Endodermal cell (in vitro differentiated cells): ENCODE measurements around the gene NFKB1. TPM values are rescaled to one million over a fixed set of nuclear protein-coding genes. Genes with fewer than 3 reads are reported as not detected.

Experiments used
- DNase-seq: peaks from one replicate; pipeline ENCODE4 v3.0.0-alpha.2; 2017
- H3K27ac ChIP-seq: 2 replicates; pipeline ENCODE4 v1.5.1; 2013; ENCODE audit warnings: mild to moderate bottlenecking, low read depth, low read length, moderate library complexity
- H3K27me3 ChIP-seq: 2 replicates; pipeline ENCODE4 v1.6.1; 2013; ENCODE audit warnings: mild to moderate bottlenecking, low read length, moderate library complexity; ENCODE audit not compliant: insufficient read depth, control insufficient read depth, poor library complexity, severe bottlenecking
- H3K36me3 ChIP-seq: 2 replicates; pipeline ENCODE4 v1.7.0; 2013; ENCODE audit warnings: mild to moderate bottlenecking, low read length, moderate library complexity; ENCODE audit not compliant: control insufficient read depth, insufficient read depth
- H3K4me1 ChIP-seq: one replicate; pipeline ENCODE4 v1.7.0; 2013; ENCODE audit warnings: low read length; ENCODE audit not compliant: control insufficient read depth, insufficient read depth
- H3K4me3 ChIP-seq: 2 replicates; pipeline ENCODE4 v1.5.1; 2013; ENCODE audit warnings: mild to moderate bottlenecking, low read length, moderate library complexity
- H3K9ac ChIP-seq: 2 replicates; pipeline ENCODE4 v1.6.1; 2013; ENCODE audit warnings: mild to moderate bottlenecking, low read length, moderate library complexity; ENCODE audit not compliant: poor library complexity, severe bottlenecking; ENCODE audit errors: extremely low read depth
- H3K9me3 ChIP-seq: 2 replicates; pipeline ENCODE4 v1.6.1; 2013; ENCODE audit warnings: mild to moderate bottlenecking, low read length, moderate library complexity; ENCODE audit not compliant: control insufficient read depth
- H3K27ac Mint-ChIP-seq: 2 replicates; pipeline ENCODE4 v1.8.0; 2020; ENCODE audit warnings: mixed read lengths
- H3K27me3 Mint-ChIP-seq: 2 replicates; pipeline ENCODE4 v1.8.0; 2021; ENCODE audit warnings: mild to moderate bottlenecking, mixed read lengths; ENCODE audit not compliant: insufficient read depth
- H3K36me3 Mint-ChIP-seq: 2 replicates; pipeline ENCODE4 v1.8.0; 2020; ENCODE audit warnings: low read depth, mixed read lengths
- H3K4me1 Mint-ChIP-seq: 2 replicates; pipeline ENCODE4 v1.8.0; 2020; ENCODE audit warnings: mixed read lengths
- H3K4me3 Mint-ChIP-seq: 2 replicates; pipeline ENCODE4 v1.8.0; 2020; ENCODE audit warnings: mild to moderate bottlenecking, moderate library complexity, mixed read lengths
- H3K9me3 Mint-ChIP-seq: 2 replicates; pipeline ENCODE4 v1.8.0; 2020; ENCODE audit warnings: mild to moderate bottlenecking, mixed read lengths
- CTCF ChIP-seq: fragments of 200-600 bp; sonication (generic); conservative IDR thresholded peaks from 2 replicates; pipeline ENCODE4 v1.5.0; 2021; ENCODE audit warnings: antibody characterized with exemption, mild to moderate bottlenecking
- WGBS, 2 experiments: methylation state at CpG; one replicate each; pipeline versions ENCODE4 v1.1.5 to v1.1.7; 2013; ENCODE audit warnings: missing lambda C conversion rate in 2 of 2, mixed read lengths in 1 of 2; ENCODE audit not compliant: insufficient coverage in 1 of 2, insufficient read length in 1 of 2; 5-methylcytosine and 5-hydroxymethylcytosine counted together
- total RNA-seq, 2 donors: library from RNA; stranded (reverse); fragmentation: NEBNext Ultra II Directional in 1 of 2; extraction: Animal tissue kit (Norgen Biotek cat#: 25700) in 1 of 2; gene quantifications; 2 replicates in 1 of 2; 3 replicates in 1 of 2; pipeline ENCODE4 v1.2.1, GENCODE V29; 2021

NFKB1 gene
- total RNA-seq, 2 donors from 2014 or later, result 4.4 to 5.6 TPM

- H3K4me3 ChIP-seq, result no peak overlapping the region
- H3K27ac ChIP-seq, result no peak overlapping the region
- TF ChIP-seq CTCF, result no peak
- no peaks in the 10 kb centered on the region for H3K9me3 ChIP-seq
- H3K27me3 Mint-ChIP-seq, result peaks cover 23% of the 10 kb centered on the region
- peaks cover 5% of the 10 kb centered on the region for H3K4me1 Mint-ChIP-seq
- H3K4me1 ChIP-seq, result no peaks in the 10 kb centered on the region
- H3K36me3 Mint-ChIP-seq, result no peaks in the 10 kb centered on the region
- no peaks in the 10 kb centered on the region for H3K36me3 ChIP-seq
- no peak overlapping the region for H3K4me3 Mint-ChIP-seq
- H3K27me3 ChIP-seq, result peaks cover 17% of the 10 kb centered on the region
- no peak overlapping the region for H3K27ac Mint-ChIP-seq
- H3K9me3 Mint-ChIP-seq, result no peaks in the 10 kb centered on the region
- no peak for DNase-seq
- WGBS, 2 experiments, result 89 to 95% methylated on average over 3 to 4 of the region's 5 CpGs
- H3K9ac ChIP-seq, result no peak overlapping the region
Observed at GRCh38 chr4:102503831-102504786, 3.0 kb downstream of the NFKB1 start.

GRCh38 chr4:102504941-102505340 lies 3.8 kb downstream of the NFKB1 start:
- DNase-seq, result no peak
- H3K4me3 ChIP-seq, result no peak overlapping the region
- Mint-ChIP-seq H3K4me1 (peaks cover 5% of the 10 kb centered on the region), H3K9me3 (no peaks in the 10 kb centered on the region), H3K27me3 (peaks cover 15% of the 10 kb centered on the region), H3K36me3 (no peaks in the 10 kb centered on the region), H3K4me3 (no peak overlapping the region), H3K27ac (no peak overlapping the region)
- no peak overlapping the region for H3K27ac ChIP-seq
- no peaks in the 10 kb centered on the region for H3K9me3 ChIP-seq
- peaks cover 9% of the 10 kb centered on the region for H3K27me3 ChIP-seq
- no peak overlapping the region for H3K9ac ChIP-seq
- TF ChIP-seq CTCF, result no peak
- WGBS, 2 experiments, result 100% methylated on average over 1 of the region's 1 CpG; no CpG with 5 or more reads in 1 of the 2 experiments
- H3K4me1 ChIP-seq, result no peaks in the 10 kb centered on the region
- H3K36me3 ChIP-seq, result no peaks in the 10 kb centered on the region

- Histone ChIP-seq H3K4me3 (no peak overlapping the region), H3K36me3 (no peaks in the 10 kb centered on the region), H3K27ac (no peak overlapping the region), H3K9ac (no peak overlapping the region), H3K9me3 (no peaks in the 10 kb centered on the region), H3K4me1 (no peaks in the 10 kb centered on the region), H3K27me3 (peaks cover 1% of the 10 kb centered on the region)
- no peak for TF ChIP-seq CTCF
- no peak for DNase-seq
- Mint-ChIP-seq H3K9me3 (no peaks in the 10 kb centered on the region), H3K36me3 (no peaks in the 10 kb centered on the region), H3K4me3 (no peak overlapping the region), H3K27ac (no peak overlapping the region), H3K4me1 (peaks cover 3% of the 10 kb centered on the region), H3K27me3 (peaks cover 7% of the 10 kb centered on the region)
- 96 to 100% methylated on average over 1 to 2 of the region's 2 CpGs for whole genome bisulfite sequencing, 2 experiments
Observed at GRCh38 chr4:102505708-102506107, 4.5 kb downstream of the NFKB1 start.
